SK-N-SH (cell line): Measurements from ENCODE around the gene FAM227B. TPM values are rescaled to one million over a fixed set of nuclear protein-coding genes. Genes with fewer than 3 reads are reported as not detected.
"Not testable (repeated sequence)": the region's sequence is repeated elsewhere in the genome, so short reads cannot be mapped to it uniquely, and the experiment has no call there.

Experiments used
- CTCF ChIA-PET: fragments of 300-600, 350-600 bp; formaldehyde crosslinking; extraction: SDS; loops from one replicate; lab custom pipeline; 2021; lab: Yijun Ruan, JAX
- POLR2A ChIA-PET: fragments of 350-600 bp; sonication (Branson Sonifier 250); formaldehyde crosslinking; extraction: SDS; loops from one replicate; lab custom pipeline; 2020; ENCODE audit warnings: antibody characterized with exemption, inconsistent platforms; lab: Yijun Ruan, JAX
- DNase-seq: peaks from one replicate; pipeline ENCODE4 v3.0.0; 2012
- H2AFZ ChIP-seq: fragments of 200-600 bp; sonication (generic); 2 replicates; pipeline ENCODE4 v1.8.1; 2016; ENCODE audit warnings: antibody characterized with exemption, mild to moderate bottlenecking, low read depth
- H3F3A ChIP-seq: fragments of 200-600 bp; sonication (generic); replicated peaks from 2 replicates; pipeline ENCODE3; 2016; ENCODE audit warnings: antibody characterized with exemption, mild to moderate bottlenecking; ENCODE audit not compliant: insufficient read depth
- H3K27ac ChIP-seq, 2 experiments: fragments of 200-500 bp in 1 of 2; fragments of 200-600 bp in 1 of 2; sonication (Bioruptor generic) in 1 of 2; sonication (generic), shearing (Covaris generic) in 1 of 2; 2 replicates each; pipeline versions ENCODE4 v1.5.1 to v1.6.1; 2014 to 2016; ENCODE audit warnings: low read depth in 2 of 2, inconsistent platforms in 1 of 2, low read length in 1 of 2, mild to moderate bottlenecking in 1 of 2, mixed read lengths in 1 of 2
- H3K27me3 ChIP-seq: fragments of 200-600 bp; sonication (generic), shearing (Covaris generic); 2 replicates; pipeline ENCODE4 v1.6.1; 2016; ENCODE audit warnings: mixed run types; ENCODE audit not compliant: insufficient read depth
- H3K36me3 ChIP-seq, 2 experiments: fragments of 200-500 bp in 1 of 2; fragments of 200-600 bp in 1 of 2; sonication (Bioruptor generic) in 1 of 2; sonication (generic) in 1 of 2; replicated peaks in 1 of 2; 2 replicates each; pipeline versions ENCODE3 to v1.5.1; 2014 to 2016; ENCODE audit warnings: low read length in 1 of 2, mild to moderate bottlenecking in 1 of 2; ENCODE audit not compliant: insufficient read depth in 2 of 2, control insufficient read depth in 1 of 2
- H3K4me1 ChIP-seq, 2 experiments: fragments of 200-500 bp in 1 of 2; fragments of 200-600 bp in 1 of 2; sonication (Bioruptor generic) in 1 of 2; sonication (generic), shearing (Covaris generic) in 1 of 2; 2 replicates each; pipeline versions ENCODE4 v1.5.1 to v1.6.1; 2014 to 2016; ENCODE audit warnings: low read depth in 1 of 2, low read length in 1 of 2, mixed run types in 1 of 2; ENCODE audit not compliant: insufficient read depth in 2 of 2, control insufficient read depth in 1 of 2
- H3K4me2 ChIP-seq: fragments of 200-600 bp; sonication (generic), shearing (Covaris generic); 2 replicates; pipeline ENCODE4 v1.6.1; 2017; ENCODE audit warnings: mixed run types
- H3K4me3 ChIP-seq, 2 experiments: fragments of 200-500 bp in 1 of 2; fragments of 200-600 bp in 1 of 2; sonication (Bioruptor generic) in 1 of 2; sonication (generic), shearing (Covaris generic) in 1 of 2; 2 replicates each; pipeline versions ENCODE4 v1.5.1 to v1.8.1; 2014 to 2016; ENCODE audit warnings: low read depth in 2 of 2, inconsistent platforms in 1 of 2, low read length in 1 of 2, mild to moderate bottlenecking in 1 of 2, mixed read lengths in 1 of 2, moderate library complexity in 1 of 2
- H3K79me2 ChIP-seq: fragments of 200-600 bp; sonication (generic); 2 replicates; pipeline ENCODE4 v1.8.1; 2017; ENCODE audit warnings: mild to moderate bottlenecking; ENCODE audit not compliant: insufficient read depth
- H3K9ac ChIP-seq: fragments of 200-600 bp; sonication (generic); 2 replicates; pipeline ENCODE4 v1.6.1; 2017; ENCODE audit warnings: mixed run types
- H3K9me2 ChIP-seq: fragments of 200-600 bp; sonication (generic); 2 replicates; pipeline ENCODE4 v1.6.1; 2017; ENCODE audit warnings: mixed run types
- H3K9me3 ChIP-seq: fragments of 200-600 bp; sonication (generic); 2 replicates; pipeline ENCODE4 v1.6.1; 2017; ENCODE audit warnings: mixed run types, mild to moderate bottlenecking, moderate library complexity
- H4K20me1 ChIP-seq: fragments of 200-600 bp; sonication (generic); 2 replicates; pipeline ENCODE4 v1.6.1; 2017; ENCODE audit warnings: mild to moderate bottlenecking, mixed run types; ENCODE audit not compliant: insufficient read depth
- CHD2 ChIP-seq: fragments of 150-350 bp; IDR thresholded peaks from 2 replicates; pipeline ENCODE4 v1.6.1; 2018; ENCODE audit warnings: low read length; ENCODE audit not compliant: partially characterized antibody
- ELF1 ChIP-seq: IDR thresholded peaks from 2 replicates; pipeline ENCODE4 v1.4.0; 2012
- FOXJ3 ChIP-seq: sonication (generic); formaldehyde crosslinking; IDR thresholded peaks from 2 replicates; pipeline ENCODE4 v1.5.1; 2020; ENCODE audit warnings: mild to moderate bottlenecking, missing genetic modification reagents
- GATA2 ChIP-seq: sonication (generic); formaldehyde crosslinking; IDR thresholded peaks from 2 replicates; pipeline ENCODE4 v1.5.0; 2020; ENCODE audit warnings: mild to moderate bottlenecking, missing genetic modification reagents
- MEF2A ChIP-seq: IDR thresholded peaks from 2 replicates; pipeline ENCODE4 v1.4.0; 2012; ENCODE audit warnings: low read depth, borderline replicate concordance
- MXI1 ChIP-seq: IDR thresholded peaks from 2 replicates; pipeline ENCODE4 v1.6.1; 2012; ENCODE audit warnings: mild to moderate bottlenecking, low read depth, low read length, improper control_type of control experiment
- RFX5 ChIP-seq: IDR thresholded peaks from 2 replicates; pipeline ENCODE4 v1.6.1; 2012; ENCODE audit warnings: mild to moderate bottlenecking, improper control_type of control experiment, low read length
- SIN3A ChIP-seq: IDR thresholded peaks from 2 replicates; pipeline ENCODE4 v1.6.1; 2012; ENCODE audit warnings: low read depth, mild to moderate bottlenecking, low read length, moderate library complexity, borderline replicate concordance
- SMC3 ChIP-seq: IDR thresholded peaks from 2 replicates; pipeline ENCODE4 v1.6.1; 2012; ENCODE audit warnings: low read depth, low read length, improper control_type of control experiment
- WGBS: methylation state at CpG from one replicate; pipeline ENCODE4 v1.1.6; 2017; ENCODE audit warnings: low lambda C conversion rate; 5-methylcytosine and 5-hydroxymethylcytosine counted together
- polyA plus RNA-seq, 3 experiments: library from polyadenylated mRNA; depleted of rRNA; stranded (reverse); fragments of >200 nt; gene quantifications; 2 replicates each; pipeline ENCODE4 v1.2.3, GENCODE V29; 2012
- TF ChIP-seq, protein P1 (sequence below): IDR thresholded peaks from 2 replicates; pipeline ENCODE4 v1.4.0; 2012; ENCODE audit warnings: low read depth

Gene FAM227B
- polyA plus RNA-seq, 1 of the 3 experiments (the other 2 are of a cell fraction): 4.4 TPM

GRCh38 chr15:49556437-49556836, 64.2 kb downstream of the FAM227B start:
- Histone ChIP-seq H2AFZ (no peak overlapping the region), H4K20me1 (no peaks in the 10 kb centered on the region), H3K9me3 (no peaks in the 10 kb centered on the region), H3K4me3 (no peak overlapping the region), H3K9me2 (no peaks in the 10 kb centered on the region), H3K27ac (no peak overlapping the region), H3K79me2 (no peaks in the 10 kb centered on the region), H3K4me2 (no peak overlapping the region), H3K36me3 (no peaks in the 10 kb centered on the region), H3K4me1 (no peaks in the 10 kb centered on the region), H3K9ac (no peak overlapping the region)
- POLR2A ChIA-PET: no interaction called here
- WGBS: 32% methylated on average over 2 of the region's 3 CpGs
- DNase-seq: no peak
- CTCF ChIA-PET: interaction anchor here (0.7 to 1.3 kb wide), 2 partner anchors 12 to 61 kb away, joined by 3 read pairs; no protein-coding TSS in a partner anchor
- TF ChIP-seq, protein P1, sequence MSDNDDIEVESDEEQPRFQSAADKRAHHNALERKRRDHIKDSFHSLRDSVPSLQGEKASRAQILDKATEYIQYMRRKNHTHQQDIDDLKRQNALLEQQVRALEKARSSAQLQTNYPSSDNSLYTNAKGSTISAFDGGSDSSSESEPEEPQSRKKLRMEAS: no peak
- TF ChIP-seq ELF1: no peak
- TF ChIP-seq, all 33 proteins: peak for 0
- no peaks in the 10 kb centered on the region for H3K27me3 ChIP-seq
- no peaks in the 10 kb centered on the region for H3F3A ChIP-seq

DNA sequence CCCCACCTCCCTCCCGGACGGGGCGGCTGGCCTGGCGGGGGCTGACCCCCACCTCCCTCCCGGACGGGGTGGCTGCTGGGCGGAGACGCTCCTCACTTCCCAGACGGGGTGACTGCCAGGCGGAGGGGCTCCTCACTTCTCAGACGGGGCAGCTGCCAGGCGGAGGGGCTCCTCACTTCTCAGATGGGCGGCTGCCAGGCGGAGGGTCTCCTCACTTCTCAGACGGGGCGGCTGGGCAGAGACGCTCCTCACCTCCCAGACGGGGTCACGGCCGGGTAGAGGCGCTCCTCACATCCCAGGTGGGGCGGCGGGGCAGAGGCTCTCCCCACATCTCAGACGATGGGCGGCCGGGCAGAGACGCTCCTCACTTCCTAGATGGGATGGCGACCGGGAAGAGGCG, 70.3 kb downstream of the FAM227B start:
- H3K36me3 ChIP-seq, H3K9me2 ChIP-seq, H3F3A ChIP-seq, H3K4me2 ChIP-seq, H3K4me1 ChIP-seq, H3K27me3 ChIP-seq, H3K27ac ChIP-seq, CTCF ChIA-PET, H3K9me3 ChIP-seq, DNase-seq, H4K20me1 ChIP-seq, POLR2A ChIA-PET, H3K79me2 ChIP-seq, H3K4me3 ChIP-seq, H2AFZ ChIP-seq, H3K9ac ChIP-seq: not testable (repeated sequence)
- 80% methylated on average over 1 of the region's 30 CpGs for WGBS

DNA sequence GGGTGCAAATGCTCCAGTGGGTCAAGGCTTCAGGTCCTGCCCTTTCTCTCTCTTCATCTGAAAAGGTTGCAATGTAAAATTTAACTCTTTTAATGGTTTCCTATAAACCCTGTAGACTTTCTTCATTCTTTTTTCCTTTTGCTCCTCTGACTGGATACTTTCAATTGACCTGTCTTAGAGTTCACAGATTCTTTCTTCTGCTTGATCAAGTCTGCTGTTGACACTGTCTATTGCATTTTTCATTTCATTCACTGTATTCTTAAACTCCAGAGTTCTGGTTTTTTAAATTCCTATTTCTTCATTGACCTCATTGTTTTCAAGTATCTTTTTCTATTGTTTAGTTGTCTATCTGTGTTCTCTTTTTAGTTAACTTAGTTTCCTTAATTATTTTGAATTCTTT, 82.1 kb downstream of the FAM227B start:
- TF ChIP-seq MXI1: no peak
- TF ChIP-seq SIN3A: no peak
- no peak for TF ChIP-seq CHD2
- TF ChIP-seq, protein P1: no peak
- no peak for TF ChIP-seq FOXJ3 (CRISPR knock-in tag)
- no peak for TF ChIP-seq ELF1
- TF ChIP-seq RFX5: no peak
- TF ChIP-seq SMC3: no peak
- TF ChIP-seq MEF2A: no peak
- TF ChIP-seq GATA2: no peak

More for the DNA sequence above, 82.1 kb downstream of the FAM227B start:
- no peaks in the 10 kb centered on the region for H3K4me1 ChIP-seq
- H3K9me2 ChIP-seq: no peaks in the 10 kb centered on the region
- H3K27ac ChIP-seq: no peak overlapping the region
- H3K4me2 ChIP-seq: no peak overlapping the region
- DNase-seq: no peak
- no peaks in the 10 kb centered on the region for H3K36me3 ChIP-seq
- H3F3A ChIP-seq: no peaks in the 10 kb centered on the region
- H3K9me3 ChIP-seq: peaks cover 6% of the 10 kb centered on the region; the same call in 1 of the 2 replicates
- POLR2A ChIA-PET: no interaction called here
- H3K27me3 ChIP-seq: no peaks in the 10 kb centered on the region
- no peaks in the 10 kb centered on the region for H4K20me1 ChIP-seq
- H3K79me2 ChIP-seq: no peaks in the 10 kb centered on the region
- no peak overlapping the region for H2AFZ ChIP-seq
- CTCF ChIA-PET: interaction anchor here (0.6 kb wide), 1 partner anchor 343 kb away, joined by 3 read pairs; no protein-coding TSS in a partner anchor
- H3K4me3 ChIP-seq: no peak overlapping the region
- no peak overlapping the region for H3K9ac ChIP-seq
